ENCODE data around the gene KCNH5.

GRCh38 chr14:62710811-62711210 is 334.4 kb downstream of the KCNH5 start:
- no peak for TF ChIP-seq CTCF (IDR thresholded peaks at IDR 0.05; ENCODE audit: insufficient read depth, low read length, poor library complexity, severe bottlenecking)
- no peak for TF ChIP-seq EZH2phosphoT487 (conservative IDR thresholded peaks at IDR 0.05; ENCODE audit: low read length)
